OCI-LY3 (cell line): ENCODE data around the gene PAXIP1.

Experiments used
- CTCF ChIP-seq: fragments of 200-600, 300-600 bp; sonication (generic); IDR thresholded peaks from 2 replicates; pipeline ENCODE4 v1.5.1; 2014; ENCODE audit warnings: antibody characterized with exemption, low read length, low read depth
- EZH2phosphoT487 ChIP-seq: fragments of 200-600 bp; shearing (Covaris generic); IDR thresholded peaks from 2 replicates; pipeline ENCODE4 v1.6.1; 2018; ENCODE audit warnings: antibody characterized with exemption, mixed run types, low read depth

- TF ChIP-seq CTCF (no peak), EZH2phosphoT487 (no peak)
Measured at GRCh38 chr7:154956427-154956826, 46.5 kb downstream of the PAXIP1 start.
